HCEC 1CT (cell line): ENCODE measurements around the gene PDGFB.

ENCODE experiments used
- DNase-seq: peaks from one replicate; pipeline ENCODE4 v3.0.0-alpha.2; 2017

The PDGFB gene

DNA sequence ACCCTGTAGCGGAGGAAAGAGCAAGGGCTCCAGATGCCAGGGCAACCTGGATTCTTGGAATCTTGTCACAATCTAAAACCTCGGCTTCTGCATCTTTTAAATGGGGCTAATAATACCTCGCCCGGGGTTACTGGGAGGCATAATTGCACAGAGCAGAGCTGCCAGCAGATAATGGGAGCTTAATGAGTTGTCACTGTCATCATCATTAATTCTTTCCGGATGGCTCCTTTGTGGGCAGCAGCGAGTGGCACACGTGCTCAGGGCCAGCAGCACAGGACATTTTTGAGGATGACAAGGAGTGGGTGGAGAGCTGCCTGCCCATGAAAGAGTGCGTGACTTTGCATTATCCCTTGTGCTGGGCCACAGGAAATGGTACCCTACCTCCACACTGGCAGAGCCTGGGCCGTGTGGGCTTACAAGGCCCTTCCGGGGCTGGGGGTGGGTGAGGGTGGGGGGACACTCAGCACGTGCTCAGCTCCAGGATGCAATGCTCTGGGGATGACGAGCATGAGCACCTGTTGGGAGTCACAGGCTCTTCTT, 5.7 kb downstream of the PDGFB start:
- DNase-seq = no peak

DNA sequence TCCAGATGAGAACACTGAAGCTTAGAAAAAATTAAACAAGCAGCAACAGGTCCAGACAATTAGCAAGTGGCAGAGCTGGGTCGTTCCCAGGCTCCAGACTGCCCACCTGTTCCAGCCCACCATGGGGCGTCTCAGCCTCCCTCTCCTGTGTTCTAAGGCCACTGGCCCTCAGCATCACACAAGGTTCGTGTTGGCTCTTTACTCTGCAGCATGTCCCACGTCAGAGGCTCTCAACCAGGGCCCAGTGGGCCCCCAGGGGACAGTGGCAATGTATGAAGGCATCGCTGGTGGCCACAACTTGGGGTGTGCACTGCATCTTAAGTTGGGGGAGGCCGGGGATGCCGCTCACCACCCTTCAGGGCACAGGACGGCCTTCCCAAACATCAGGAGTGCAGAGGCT, 6.2 kb downstream of the PDGFB start:
- DNase-seq = no peak

- DNase-seq = no peak
Observed at GRCh38 chr22:39238101-39238466, 6.7 kb downstream of the PDGFB start.

DNA sequence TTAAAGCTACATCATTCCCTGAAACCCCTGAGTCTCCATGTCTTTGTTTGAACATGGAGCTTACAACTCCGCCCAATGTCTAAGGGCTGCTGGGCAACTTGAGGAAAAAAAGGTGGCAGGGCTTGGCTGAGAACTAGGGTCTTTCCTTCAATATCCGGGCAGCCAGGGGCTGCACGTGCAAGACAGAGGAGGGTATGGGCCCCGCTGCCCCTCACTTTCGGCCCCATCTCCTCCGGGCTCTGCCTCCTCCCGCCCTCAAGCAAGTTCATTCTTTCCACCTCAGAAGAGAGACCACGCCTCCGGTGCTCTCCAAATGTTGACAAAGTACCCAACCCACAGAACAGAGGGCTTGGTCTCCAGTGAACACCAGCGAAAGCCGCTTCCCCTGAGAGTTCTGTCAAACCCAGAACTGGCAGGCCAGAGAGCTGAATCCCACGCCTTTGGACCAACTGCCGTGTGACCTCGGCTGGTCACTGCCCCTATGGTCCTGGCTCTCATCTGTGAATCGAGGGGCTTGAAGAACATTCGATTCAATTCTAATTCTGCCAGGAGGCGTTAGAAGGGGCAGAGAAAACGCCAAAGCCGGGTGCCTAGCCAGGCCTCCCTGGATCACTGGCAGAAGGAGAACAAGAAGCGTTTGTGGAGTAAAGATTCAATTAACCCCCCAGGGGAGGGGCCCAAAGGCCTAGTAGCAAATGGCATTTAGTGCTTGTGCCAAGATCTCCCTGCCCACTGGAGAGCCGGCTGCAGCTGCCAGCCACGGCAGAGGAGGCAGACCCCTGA, 7.3 kb downstream of the PDGFB start:
- no peak for DNase-seq

DNA sequence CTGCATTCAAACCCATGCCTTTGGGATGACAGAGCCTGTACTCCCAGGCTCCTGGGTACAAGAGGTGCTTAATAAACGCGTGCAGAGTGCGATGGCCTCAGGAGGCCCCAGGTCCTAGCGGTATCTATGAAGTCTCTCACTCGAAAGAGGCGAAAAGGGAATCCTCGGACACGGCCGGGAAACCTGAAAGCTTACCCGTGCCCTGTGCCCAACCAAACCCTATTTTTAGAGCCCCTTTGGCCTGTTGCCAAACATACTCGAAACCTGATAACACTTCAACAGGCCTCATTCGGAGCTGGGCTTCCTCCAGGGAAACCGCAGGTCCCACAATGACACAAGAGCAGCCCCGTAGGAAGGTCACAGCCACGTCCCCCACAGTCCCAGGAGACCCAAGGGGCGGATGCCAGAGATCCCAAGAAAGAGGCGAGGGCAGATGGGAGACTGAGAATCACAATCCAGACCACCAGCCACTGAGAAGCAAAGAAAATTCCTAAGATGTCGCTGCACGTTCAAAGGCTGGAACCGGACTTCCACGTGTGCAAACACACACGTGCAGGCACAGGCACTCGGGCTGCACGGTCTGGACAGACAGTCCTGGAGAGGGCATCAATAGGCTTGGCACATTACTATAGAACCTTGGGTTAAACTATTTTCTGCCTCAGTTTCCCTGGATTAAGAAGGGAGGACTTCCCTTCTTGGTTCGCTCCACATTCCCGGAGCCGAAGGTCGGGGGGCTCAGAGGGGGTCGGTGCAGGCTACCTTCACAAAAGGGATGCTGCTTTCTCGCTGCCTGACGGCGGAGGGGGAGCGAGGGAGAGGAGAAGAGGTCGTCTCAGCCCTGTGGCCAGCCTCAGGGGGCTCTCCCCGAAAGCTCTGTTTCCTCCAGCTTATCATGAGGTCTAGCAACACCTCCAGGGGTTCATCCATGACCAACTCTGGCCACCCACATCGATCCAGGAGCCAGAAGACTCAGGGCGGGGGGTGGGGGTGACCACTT, 8.2 kb downstream of the PDGFB start:
- DNase-seq = no peak

GRCh38 chr22:39234867-39235687, 9.7 kb downstream of the PDGFB start:
- no peak for DNase-seq

- DNase-seq = no peak
Observed at GRCh38 chr22:39234472-39234787, 10.4 kb downstream of the PDGFB start.

DNA sequence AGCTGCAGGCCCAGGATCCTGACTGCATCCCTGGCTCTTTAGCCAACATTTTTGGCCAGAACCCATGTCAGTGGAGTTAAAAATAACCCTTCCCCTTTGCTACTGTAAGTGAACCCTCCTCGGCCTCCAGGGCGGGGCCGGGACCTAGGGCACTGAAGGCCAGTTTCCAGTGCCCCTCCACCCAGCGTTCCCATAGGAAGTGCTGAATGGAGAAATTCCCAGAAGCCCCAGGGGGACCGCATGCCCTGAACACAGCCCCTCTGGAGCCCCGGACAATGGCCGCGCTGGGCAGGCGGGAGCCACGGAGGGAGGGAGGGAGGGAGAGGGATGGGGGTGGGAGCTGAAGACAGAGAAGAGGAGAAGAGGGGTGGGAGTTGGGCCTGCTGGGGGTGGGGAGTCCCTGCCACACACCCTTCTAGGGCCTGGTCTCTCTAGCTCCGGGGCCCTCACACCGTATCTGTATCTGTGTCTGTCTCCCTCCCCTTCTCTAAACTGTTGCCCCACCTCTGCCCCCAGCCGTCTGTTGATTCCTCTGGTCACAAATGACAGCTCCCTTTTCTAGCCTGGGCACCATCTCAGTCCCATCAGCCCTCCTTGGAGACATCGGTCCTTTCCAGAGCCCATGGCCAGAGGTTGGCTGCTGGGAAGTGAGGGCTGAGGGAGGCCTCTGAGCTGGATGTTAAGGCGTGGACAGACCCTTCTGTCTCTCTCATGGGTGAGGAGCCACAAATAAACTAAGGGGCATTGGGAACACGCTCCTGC, 10.9 kb downstream of the PDGFB start:
- no peak for DNase-seq

DNA sequence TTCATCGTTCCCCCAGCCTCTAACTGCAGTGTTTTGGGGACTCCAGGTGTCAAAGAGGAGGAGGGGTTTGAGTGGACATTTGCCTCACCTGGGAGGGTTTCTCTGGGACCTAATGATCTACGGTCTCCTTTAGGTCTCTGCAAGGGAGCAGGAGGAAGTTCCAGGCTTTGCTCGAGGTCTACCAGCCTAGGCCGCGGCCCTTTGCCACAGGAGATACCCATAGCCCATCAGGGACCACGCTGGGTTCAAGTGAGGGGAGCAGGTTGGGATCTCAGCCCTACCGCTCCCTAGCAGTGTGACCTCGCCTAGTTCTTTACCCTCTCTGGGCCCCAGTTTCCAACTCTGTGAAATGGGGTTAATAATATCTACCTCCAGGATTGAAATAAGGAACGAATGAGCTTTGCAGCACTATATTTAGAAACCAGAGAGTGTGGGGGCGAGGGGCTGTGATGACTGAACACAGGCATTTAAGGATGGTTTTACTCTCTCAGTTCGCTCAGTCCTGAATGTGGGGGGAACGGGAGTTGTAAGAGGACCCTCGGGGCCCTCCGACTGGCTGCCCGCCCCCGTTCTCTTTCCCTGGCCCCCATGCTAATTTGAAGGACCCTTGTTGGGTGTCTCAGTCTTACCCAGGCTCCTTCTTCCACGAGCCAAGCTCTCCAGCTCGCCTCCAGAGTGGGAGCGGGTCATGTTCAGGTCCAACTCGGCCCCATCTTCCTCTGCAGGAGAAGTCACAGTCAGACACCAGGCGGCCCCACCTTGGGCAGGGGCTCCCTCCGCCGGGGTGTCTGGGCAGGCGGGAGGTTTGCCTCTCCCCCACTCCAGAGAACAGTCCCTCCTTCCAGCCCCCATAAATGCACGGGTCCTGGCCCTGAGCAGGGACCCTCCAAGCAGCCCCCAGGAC, 11.7 kb downstream of the PDGFB start:
- no peak for DNase-seq

GRCh38 chr22:39232246-39232645, 12.5 kb downstream of the PDGFB start:
- DNase-seq = no peak

- DNase-seq = no peak
Observed at GRCh38 chr22:39231197-39231950, 13.4 kb downstream of the PDGFB start.

- DNase-seq = no peak
Observed at GRCh38 chr22:39230261-39231196, 14.3 kb downstream of the PDGFB start.

GRCh38 chr22:39229688-39230260, 15.0 kb downstream of the PDGFB start:
- DNase-seq = no peak

- no peak for DNase-seq
Observed at GRCh38 chr22:39229075-39229474, 15.7 kb downstream of the PDGFB start.

- DNase-seq = no peak
Observed at GRCh38 chr22:39227542-39228272, 17.1 kb downstream of the PDGFB start.

GRCh38 chr22:39226353-39226752, 18.4 kb downstream of the PDGFB start:
- no peak for DNase-seq

- no peak for DNase-seq
Observed at GRCh38 chr22:39225591-39225990, 19.2 kb downstream of the PDGFB start.

DNA sequence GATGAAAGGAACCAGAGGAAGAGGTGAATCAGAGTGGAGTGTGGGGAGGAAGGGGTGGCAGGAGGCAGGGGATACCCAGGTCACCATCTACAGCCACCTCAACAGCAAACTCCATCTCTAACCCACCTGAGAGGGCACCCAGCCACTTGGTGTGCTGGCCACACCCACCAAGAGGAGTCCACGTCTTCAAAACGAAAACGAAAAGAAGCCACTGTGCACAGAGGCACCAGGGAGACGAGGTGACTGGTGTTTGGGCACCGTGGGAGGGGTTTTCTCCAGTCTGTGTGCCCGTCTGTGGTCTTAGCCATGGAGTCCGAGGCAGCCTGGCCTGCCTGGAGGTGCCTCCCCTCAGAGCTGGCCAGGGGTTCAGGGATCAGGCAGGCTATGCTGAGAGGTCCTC, 20.2 kb downstream of the PDGFB start:
- no peak for DNase-seq
